GM12874 (cell line): ENCODE data around the gene SPEF1.

Experiments used
- CTCF ChIP-seq: IDR thresholded peaks from 2 replicates; pipeline ENCODE4 v1.5.1; 2011; ENCODE audit warnings: low read depth, mild to moderate bottlenecking, control low read depth, low read length, moderate library complexity; ENCODE audit not compliant: insufficient read depth

Gene SPEF1

GRCh38 chr20:3820048-3820900 lies 39.0 kb upstream of the SPEF1 start, which contains the start of gene AP5S1:
AP5S1 (plus strand) TSS chr20:3820547; CDS start chr20:3822118, 1,571 bp downstream.
- TF ChIP-seq CTCF = peak; percentile 97

- TF ChIP-seq CTCF = no peak
Measured at GRCh38 chr20:3819411-3820047, 38.3 kb upstream of the SPEF1 start.

- TF ChIP-seq CTCF = peak; percentile 73
Measured at GRCh38 chr20:3818155-3819151, 37.2 kb upstream of the SPEF1 start.

- TF ChIP-seq CTCF = no peak
Measured at GRCh38 chr20:3815703-3816315, 34.6 kb upstream of the SPEF1 start.

- TF ChIP-seq CTCF = no peak
Measured at GRCh38 chr20:3814928-3815495, 33.8 kb upstream of the SPEF1 start.

- TF ChIP-seq CTCF = no peak
Measured at GRCh38 chr20:3813848-3814581, 32.8 kb upstream of the SPEF1 start.
